OCI-LY1 (cell line): ENCODE data around the gene RAD51B.

Experiments used
- H2AFZ ChIP-seq: fragments of 200-600 bp; sonication (generic), shearing (Covaris generic); 2 replicates; pipeline ENCODE4 v1.6.0; 2014; ENCODE audit warnings: antibody characterized with exemption, mild to moderate bottlenecking, low read length
- H3F3A ChIP-seq: fragments of 200-600 bp; sonication (generic), shearing (Covaris generic); 2 replicates; pipeline ENCODE4 v1.6.0; 2014; ENCODE audit warnings: mild to moderate bottlenecking, antibody characterized with exemption, low read length, moderate library complexity; ENCODE audit not compliant: insufficient read depth
- H3K27ac ChIP-seq: fragments of 200-600 bp; sonication (generic); 2 replicates; pipeline ENCODE4 v1.5.1; 2014; ENCODE audit warnings: low read length, mixed run types, mild to moderate bottlenecking, low read depth; ENCODE audit not compliant: poor library complexity, severe bottlenecking
- H3K27me3 ChIP-seq: fragments of 200-600 bp; sonication (generic); 2 replicates; pipeline ENCODE4 v1.6.0; 2014; ENCODE audit warnings: antibody characterized with exemption, mild to moderate bottlenecking, low read length, moderate library complexity; ENCODE audit not compliant: insufficient read depth
- H3K36me3 ChIP-seq: fragments of 200-600 bp; sonication (generic); 2 replicates; pipeline ENCODE4 v1.6.1; 2014; ENCODE audit warnings: mild to moderate bottlenecking, antibody characterized with exemption, low read length, moderate library complexity, mixed read lengths; ENCODE audit not compliant: insufficient read depth
- H3K4me1 ChIP-seq: fragments of 200-600 bp; sonication (generic); 2 replicates; pipeline ENCODE4 v1.5.1; 2014; ENCODE audit warnings: mild to moderate bottlenecking, low read length, moderate library complexity; ENCODE audit not compliant: insufficient read depth, severe bottlenecking
- H3K4me2 ChIP-seq: fragments of 200-600 bp; sonication (generic), shearing (Covaris generic); 2 replicates; pipeline ENCODE4 v1.6.1; 2014; ENCODE audit warnings: low read length
- H3K4me3 ChIP-seq: fragments of 200-600 bp; sonication (generic); 2 replicates; pipeline ENCODE4 v1.5.1; 2014; ENCODE audit warnings: low read length, low read depth, mild to moderate bottlenecking, mixed read lengths; ENCODE audit not compliant: poor library complexity, severe bottlenecking
- H3K79me2 ChIP-seq: fragments of 200-600 bp; shearing (Covaris generic); 2 replicates; pipeline ENCODE4 v1.6.1; 2016; ENCODE audit warnings: mixed run types, low read length, mixed read lengths; ENCODE audit not compliant: insufficient read depth
- H3K9ac ChIP-seq: fragments of 200-600 bp; sonication (generic), shearing (Covaris generic); 2 replicates; pipeline ENCODE4 v1.6.1; 2014; ENCODE audit warnings: mild to moderate bottlenecking, low read length, mixed read lengths
- H3K9me2 ChIP-seq: fragments of 200-600 bp; sonication (generic), shearing (Covaris generic); 2 replicates; pipeline ENCODE4 v1.6.1; 2014; ENCODE audit warnings: low read depth, mild to moderate bottlenecking, low read length, mixed read lengths
- H3K9me3 ChIP-seq: fragments of 200-600 bp; shearing (Covaris generic); 2 replicates; pipeline ENCODE4 v1.6.1; 2014; ENCODE audit warnings: low read length, mixed read lengths
- H4K20me1 ChIP-seq: fragments of 200-600 bp; sonication (generic), shearing (Covaris generic); 2 replicates; pipeline ENCODE4 v1.6.0; 2016; ENCODE audit warnings: mild to moderate bottlenecking, low read length; ENCODE audit not compliant: insufficient read depth
- EZH2 ChIP-seq: fragments of 200-600 bp; sonication (generic), shearing (Covaris generic); IDR thresholded peaks from 2 replicates; pipeline ENCODE4 v1.8.0; 2017; ENCODE audit warnings: borderline replicate concordance, mixed run types, mild to moderate bottlenecking, antibody characterized with exemption, low read length, moderate library complexity, mixed read lengths
- TF ChIP-seq, protein P1 (sequence below): fragments of 200-600 bp; sonication (generic), shearing (Covaris generic); IDR thresholded peaks from 2 replicates; pipeline ENCODE4 v1.5.1; 2017; ENCODE audit warnings: mild to moderate bottlenecking, antibody characterized with exemption, low read length, moderate library complexity, mixed read lengths

Gene RAD51B

DNA sequence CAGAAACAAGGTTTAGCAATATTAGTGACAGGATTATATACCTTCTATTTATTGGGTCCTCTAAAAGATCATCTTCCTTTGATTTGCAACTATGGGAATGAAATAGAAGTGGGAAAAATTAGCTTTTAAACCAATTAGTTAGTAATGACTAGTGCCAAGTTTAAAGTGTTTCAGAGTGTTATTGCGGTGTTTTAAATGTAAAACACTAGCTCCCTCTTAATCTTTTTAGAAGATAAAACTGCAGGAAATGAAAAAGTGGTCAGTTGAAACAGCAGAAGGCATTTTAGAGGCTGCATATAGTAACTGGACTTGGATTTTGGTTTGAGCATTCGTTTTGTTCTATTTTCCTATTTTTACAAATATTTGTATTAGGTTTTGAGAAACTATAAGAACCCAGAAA lies 286.2 kb downstream of the RAD51B start:
- Histone ChIP-seq H3K9me2 (no peaks in the 10 kb centered on the region), H3K36me3 (no peaks in the 10 kb centered on the region), H3K79me2 (no peaks in the 10 kb centered on the region), H2AFZ (no peak overlapping the region), H3K4me1 (no peaks in the 10 kb centered on the region), H3K9ac (no peak overlapping the region), H3K9me3 (peaks cover 4% of the 10 kb centered on the region; the same call in 1 of the 2 replicates), H3K27me3 (no peaks in the 10 kb centered on the region), H3K4me3 (no peak overlapping the region), H4K20me1 (no peaks in the 10 kb centered on the region), H3F3A (no peaks in the 10 kb centered on the region), H3K4me2 (no peak overlapping the region), H3K27ac (no peak overlapping the region)
- TF ChIP-seq, protein P1, sequence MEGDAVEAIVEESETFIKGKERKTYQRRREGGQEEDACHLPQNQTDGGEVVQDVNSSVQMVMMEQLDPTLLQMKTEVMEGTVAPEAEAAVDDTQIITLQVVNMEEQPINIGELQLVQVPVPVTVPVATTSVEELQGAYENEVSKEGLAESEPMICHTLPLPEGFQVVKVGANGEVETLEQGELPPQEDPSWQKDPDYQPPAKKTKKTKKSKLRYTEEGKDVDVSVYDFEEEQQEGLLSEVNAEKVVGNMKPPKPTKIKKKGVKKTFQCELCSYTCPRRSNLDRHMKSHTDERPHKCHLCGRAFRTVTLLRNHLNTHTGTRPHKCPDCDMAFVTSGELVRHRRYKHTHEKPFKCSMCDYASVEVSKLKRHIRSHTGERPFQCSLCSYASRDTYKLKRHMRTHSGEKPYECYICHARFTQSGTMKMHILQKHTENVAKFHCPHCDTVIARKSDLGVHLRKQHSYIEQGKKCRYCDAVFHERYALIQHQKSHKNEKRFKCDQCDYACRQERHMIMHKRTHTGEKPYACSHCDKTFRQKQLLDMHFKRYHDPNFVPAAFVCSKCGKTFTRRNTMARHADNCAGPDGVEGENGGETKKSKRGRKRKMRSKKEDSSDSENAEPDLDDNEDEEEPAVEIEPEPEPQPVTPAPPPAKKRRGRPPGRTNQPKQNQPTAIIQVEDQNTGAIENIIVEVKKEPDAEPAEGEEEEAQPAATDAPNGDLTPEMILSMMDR, result no peak
- no peak for TF ChIP-seq EZH2

- no peaks in the 10 kb centered on the region for H3K36me3 ChIP-seq
- no peak for TF ChIP-seq EZH2
- H3F3A ChIP-seq, result no peaks in the 10 kb centered on the region
- H3K9ac ChIP-seq, result no peak overlapping the region
- H3K27ac ChIP-seq, result no peak overlapping the region
- no peak overlapping the region for H2AFZ ChIP-seq
- H3K79me2 ChIP-seq, result no peaks in the 10 kb centered on the region
- H3K27me3 ChIP-seq, result no peaks in the 10 kb centered on the region
- H3K9me2 ChIP-seq, result no peaks in the 10 kb centered on the region
- no peaks in the 10 kb centered on the region for H3K4me1 ChIP-seq
- no peak overlapping the region for H3K4me3 ChIP-seq
- H3K4me2 ChIP-seq, result no peak overlapping the region
- H4K20me1 ChIP-seq, result no peaks in the 10 kb centered on the region
- peaks cover 4% of the 10 kb centered on the region; the same call in 1 of the 2 replicates for H3K9me3 ChIP-seq
These were observed 286.9 kb downstream of the RAD51B start for GRCh38 chr14:68106456-68106855.

GRCh38 chr14:68106905-68107304 lies 287.3 kb downstream of the RAD51B start:
- Histone ChIP-seq H3K36me3 (no peaks in the 10 kb centered on the region), H3K9ac (no peak overlapping the region), H3K79me2 (no peaks in the 10 kb centered on the region), H4K20me1 (no peaks in the 10 kb centered on the region), H3K27me3 (no peaks in the 10 kb centered on the region), H3K4me2 (no peak overlapping the region), H3K9me2 (no peaks in the 10 kb centered on the region), H2AFZ (no peak overlapping the region), H3K27ac (no peak overlapping the region), H3K4me1 (no peaks in the 10 kb centered on the region), H3K4me3 (no peak overlapping the region), H3K9me3 (peaks cover 4% of the 10 kb centered on the region; the same call in 1 of the 2 replicates), H3F3A (no peaks in the 10 kb centered on the region)
- TF ChIP-seq EZH2, result no peak
- TF ChIP-seq, protein P1, result no peak

DNA sequence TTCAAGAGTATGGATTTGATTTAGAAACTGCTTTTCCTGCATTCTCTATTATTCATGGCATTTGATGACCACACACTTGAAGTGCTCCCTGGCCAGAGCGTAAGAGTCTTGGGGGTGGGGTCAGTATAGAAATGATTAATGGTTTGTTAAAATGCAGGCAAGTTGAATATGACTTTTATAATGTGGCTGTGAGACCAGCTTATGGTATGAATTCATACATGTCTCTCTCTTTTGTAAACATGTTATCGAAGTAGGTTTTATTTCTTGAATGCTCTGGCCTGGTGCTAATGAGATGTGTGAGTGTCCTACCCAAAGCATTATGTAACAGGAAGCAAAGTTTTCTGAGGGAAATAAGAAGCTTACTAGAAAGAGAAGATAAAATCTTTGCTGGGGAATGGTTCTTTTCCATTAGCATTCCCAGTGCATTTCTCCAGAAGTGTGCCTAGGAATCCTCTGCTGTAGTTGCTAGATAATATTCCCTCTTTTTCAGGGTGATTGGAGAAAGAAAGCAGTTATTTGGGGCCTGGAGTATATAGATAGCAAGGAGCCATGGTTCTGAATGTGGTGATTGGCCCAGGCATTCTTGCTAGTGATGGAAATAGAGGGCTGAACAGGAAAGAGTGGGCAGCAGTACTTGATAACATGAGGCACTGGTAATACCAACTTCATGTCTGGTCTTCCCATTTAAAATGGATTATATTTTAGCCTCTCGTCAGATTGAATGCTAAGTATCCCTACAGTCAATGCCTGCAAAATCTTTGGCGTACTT lies 289.7 kb downstream of the RAD51B start:
- Histone ChIP-seq H3K4me1 (no peaks in the 10 kb centered on the region), H3K27ac (no peak overlapping the region), H3K4me3 (no peak overlapping the region), H2AFZ (no peak overlapping the region), H3K79me2 (no peaks in the 10 kb centered on the region), H4K20me1 (no peaks in the 10 kb centered on the region), H3K27me3 (no peaks in the 10 kb centered on the region), H3K4me2 (no peak overlapping the region), H3F3A (no peaks in the 10 kb centered on the region), H3K36me3 (no peaks in the 10 kb centered on the region), H3K9ac (no peak overlapping the region), H3K9me3 (no peaks in the 10 kb centered on the region), H3K9me2 (no peaks in the 10 kb centered on the region)
- TF ChIP-seq, protein P1, result no peak
- no peak for TF ChIP-seq EZH2
